Pancreas (tissue), 10 donors: ENCODE results near the gene THSD7A. TPM values are rescaled to one million over a fixed set of nuclear protein-coding genes. Genes with fewer than 3 reads are reported as not detected.

Experiments used
- ATAC-seq, 4 donors: fragments of 200-7000 bp; cut with Tn5 transposase; one replicate each; pipeline versions ENCODE4 v1.8.0 to v1.9.1; 2020; ENCODE audit warnings: mild to moderate bottlenecking in 4 of 4, moderate library complexity in 4 of 4
- DNase-seq, 6 donors: peaks; one replicate each; pipeline ENCODE4 v3.0.0-alpha.2; 2020
- FAIRE-seq: peaks from 2 replicates; lab custom pipeline; 2012; peaks lifted over from hg19 to GRCh38; lab: Jason Lieb, UNC
- H3K27ac ChIP-seq, 4 donors: fragments of 200-600 bp; sonication (generic); 1 replicate in 3 of 4; 2 replicates in 1 of 4; pipeline versions ENCODE4 v1.5.0 to v1.8.0; 2020
- H3K27me3 ChIP-seq, 4 donors: fragments of 200-600 bp; one replicate each; pipeline ENCODE4 v1.8.0; 2021
- H3K36me3 ChIP-seq, 3 donors: fragments of 200-600 bp; sonication (generic) in 1 of 3; one replicate each; pipeline versions ENCODE4 v1.5.0 to v1.8.0; 2020 to 2021
- H3K4me1 ChIP-seq, 3 donors: fragments of 200-600 bp; one replicate each; pipeline ENCODE4 v1.8.0; 2021
- H3K4me3 ChIP-seq, 4 donors: fragments of 200-600 bp; sonication (generic) in 2 of 4; one replicate each; pipeline versions ENCODE4 v1.5.0 to v1.8.0; 2020 to 2021
- H3K9me3 ChIP-seq, 4 donors: fragments of 200-600 bp; one replicate each; pipeline ENCODE4 v1.8.0; 2021
- CTCF ChIP-seq, 4 donors: fragments of 200-600 bp; sonication (generic) in 3 of 4; IDR thresholded peaks; one replicate each; pipeline versions ENCODE4 v1.5.0 to v1.8.0; 2021; ENCODE audit warnings: antibody characterized with exemption in 4 of 4
- WGBS, 2 donors: extraction: QIAGEN DNeasy Blood & Tissue Kit; methylation state at CpG; one replicate each; pipeline ENCODE4 v1.1.7; 2013; 5-methylcytosine and 5-hydroxymethylcytosine counted together
- intact Hi-C, 3 donors: fragments of 100-400 bp; cut with DNase I; formaldehyde crosslinking; loops; one replicate each; pipeline versions ENCODE4 v1.11.1 to v1.14.2; 2022
- polyA plus RNA-seq, 2 donors: library from polyadenylated mRNA; stranded (reverse); fragments of 200-250 nt; gene quantifications; one replicate each; pipeline ENCODE4 v1.2.3, GENCODE V29; 2013
- total RNA-seq, 6 donors: library from RNA; stranded (reverse); fragmentation: NEBNext Ultra II Directional in 4 of 6; extraction: Animal tissue kit (Norgen Biotek cat#: 25700) in 4 of 6; gene quantifications; one replicate each; pipeline versions ENCODE4 v1.2.1 to v1.2.4, GENCODE V29; 2021 to 2023
- donor health status: healthy with polysubstance abuse.
- donor health status: DM: no; HTN: no; CAD: no; lungs with moderate emphysema.
- donor health status: DM: no; HTN: no; CAD: no.
- donor health status: control.
- donor health status: control.
- donor health status: Bipolar disorder and iron deficiency.
- donor health status: DM: yes; HTN: yes; CAD: no.
- donor health status: DM: no; HTN: no; CAD: no.
- donor health status: DM: no; HTN: no; CAD: no.
- donor health status: DM: yes; HTN: yes; CAD: no.

Gene THSD7A
- total and polyA plus RNA-seq, 8 donors, result 0.30 to 3.7 (median 0.90) TPM

DNA sequence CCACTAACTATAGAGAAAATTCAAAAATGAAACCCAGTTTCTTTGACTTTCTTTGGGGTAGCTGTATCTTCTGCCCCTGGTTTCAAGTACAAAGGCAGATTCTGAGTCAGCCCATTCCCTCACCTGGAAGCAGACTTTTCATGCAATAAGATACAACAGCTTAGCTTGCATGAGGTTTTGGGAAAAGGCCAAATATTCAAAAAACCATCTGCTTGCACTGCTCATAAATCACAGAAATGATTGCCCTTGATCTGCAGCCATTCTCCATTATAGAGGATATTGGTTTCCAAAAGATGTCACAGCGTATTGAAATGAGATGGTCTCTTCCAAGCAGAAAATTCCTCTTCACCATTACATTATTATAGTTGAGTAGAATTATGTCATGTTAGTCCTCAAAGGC lies 504.4 kb downstream of the THSD7A start:
- intact Hi-C loops, result no loop called here
- Histone ChIP-seq H3K9me3 (no peaks in the 10 kb centered on the region), H3K27ac (no peak overlapping the region), H3K4me1 (no peaks in the 10 kb centered on the region), H3K27me3 (no peaks in the 10 kb centered on the region), H3K36me3 (no peaks in the 10 kb centered on the region), H3K4me3 (no peak overlapping the region)
- no peak for DNase-seq
- no peak for TF ChIP-seq CTCF (IDR thresholded peaks at IDR 0.05)
- 74 to 90% methylated on average over 1 of the region's 1 CpG for WGBS, 2 donors
- ATAC-seq, result no peak
- FAIRE-seq, result no peak
